SH-SY5Y (cell line): ENCODE data around the gene MGAM2.

ENCODE experiments used
- GATA2 ChIP-seq: IDR thresholded peaks from 2 replicates; pipeline ENCODE4 v1.6.1; 2011; ENCODE audit warnings: mild to moderate bottlenecking, low read depth, low read length
- GATA3 ChIP-seq: IDR thresholded peaks from 2 replicates; pipeline ENCODE4 v1.6.1; 2011; ENCODE audit warnings: low read depth, mild to moderate bottlenecking, low read length, moderate library complexity

DNA sequence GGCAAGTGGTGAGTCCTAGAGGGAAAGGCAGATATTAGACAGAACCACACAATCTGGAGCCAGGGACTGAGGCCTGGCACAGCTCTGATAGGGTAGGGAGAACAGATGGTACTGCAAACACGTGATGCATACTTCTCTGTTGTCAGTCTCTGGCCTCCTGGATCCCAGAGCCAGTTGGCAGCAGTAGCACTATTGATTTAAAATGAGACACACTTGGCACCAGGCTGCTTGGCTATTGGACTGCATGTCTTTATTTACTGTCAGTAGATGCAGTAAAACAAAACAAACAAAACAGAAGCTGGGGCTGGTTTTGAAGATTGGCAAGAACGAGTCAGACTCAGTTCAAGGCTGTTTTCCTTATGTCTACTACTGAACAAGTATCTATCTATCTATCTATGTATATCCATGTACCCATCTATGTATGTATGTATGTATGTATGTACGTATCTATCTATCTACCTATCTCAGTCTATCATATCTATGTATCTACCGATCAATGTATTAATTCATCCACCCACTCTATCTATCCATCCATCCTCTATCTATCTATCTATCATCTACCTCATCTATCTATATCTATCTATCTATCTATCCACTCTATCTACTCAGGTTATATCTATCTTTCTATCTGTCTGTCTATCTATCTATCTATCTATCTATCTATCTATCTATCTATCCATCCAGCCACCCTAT, 23.4 kb upstream of the MGAM2 start:
- TF ChIP-seq GATA3 = no peak
- no peak for TF ChIP-seq GATA2
